ENCODE data around the gene KCNQ5. TPM values are rescaled to one million over a fixed set of nuclear protein-coding genes. Genes with fewer than 3 reads are reported as not detected.
"Not testable (repeated sequence)": the region's sequence is repeated elsewhere in the genome, so short reads cannot be mapped to it uniquely, and the experiment has no call there.

KCNQ5 gene
- total RNA-seq, 1 experiment from 2014 or later: 17.8 TPM

GRCh38 chr6:73180076-73180738 lies 558.3 kb downstream of the KCNQ5 start:
- POLR2A ChIA-PET (ENCODE audit: low non-redundant PET): no interaction called here
- BruUV-seq (replicated peaks): no TSS peak

GRCh38 chr6:73180763-73181619 lies 559.1 kb downstream of the KCNQ5 start:
- Histone ChIP-seq H3K4me1 (ENCODE audit: insufficient read depth, low read length, poor library complexity, severe bottlenecking) (peaks cover 22% of the 10 kb centered on the region), H3K27ac (ENCODE audit: low read depth, low read length, poor library complexity, severe bottlenecking) (peak overlapping the region; percentile 25), H3K9me3 (ENCODE audit: low read depth, low read length, poor library complexity, severe bottlenecking) (no peaks in the 10 kb centered on the region), H3K27me3 (replicated peaks; ENCODE audit: insufficient read depth, low read depth, low read length, poor library complexity) (no peaks in the 10 kb centered on the region), H3K4me3 (ENCODE audit: low read depth, low read length, poor library complexity, severe bottlenecking) (peak overlapping the region; percentile 35), H3K36me3 (ENCODE audit: insufficient read depth, low read length, poor library complexity, severe bottlenecking) (no peaks in the 10 kb centered on the region)
- intact Hi-C loops (cut with micrococcal nuclease; ENCODE audit: unreplicated experiment): loop anchor here (1.0 to 5.0 kb wide), 3 partner anchors 49 to 769 kb away; no protein-coding TSS in a partner anchor
- TF ChIP-seq EZH2 (IDR thresholded peaks at IDR 0.05; ENCODE audit: borderline replicate concordance, low read depth, low read length, poor library complexity, severe bottlenecking) (no peak), CTCF (conservative IDR thresholded peaks at IDR 0.05; ENCODE audit: low read depth, low read length) (peak; percentile 93)
- DNase-seq (ENCODE audit: low spot score): peak; percentile 86
- CTCF ChIA-PET: interaction anchor here (0.6 kb wide), 1 partner anchor 766 kb away, joined by 4 read pairs; no protein-coding TSS in a partner anchor
- POLR2A ChIA-PET (ENCODE audit: low non-redundant PET): no interaction called here
- BruUV-seq (replicated peaks): no TSS peak

More at GRCh38 chr6:73180076-73180738, 558.3 kb downstream of the KCNQ5 start:
- DNase-seq (ENCODE audit: low spot score): peak; percentile 71
- no peak for TF ChIP-seq CTCF (conservative IDR thresholded peaks at IDR 0.05; ENCODE audit: low read depth, low read length)
- no peak for TF ChIP-seq EZH2 (IDR thresholded peaks at IDR 0.05; ENCODE audit: borderline replicate concordance, low read depth, low read length, poor library complexity, severe bottlenecking)
- Histone ChIP-seq H3K4me3 (ENCODE audit: low read depth, low read length, poor library complexity, severe bottlenecking) (peak overlapping the region; percentile 35), H3K4me1 (ENCODE audit: insufficient read depth, low read length, poor library complexity, severe bottlenecking) (peaks cover 22% of the 10 kb centered on the region), H3K36me3 (ENCODE audit: insufficient read depth, low read length, poor library complexity, severe bottlenecking) (no peaks in the 10 kb centered on the region), H3K27ac (ENCODE audit: low read depth, low read length, poor library complexity, severe bottlenecking) (peak overlapping the region; percentile 25), H3K9me3 (ENCODE audit: low read depth, low read length, poor library complexity, severe bottlenecking) (no peaks in the 10 kb centered on the region), H3K27me3 (replicated peaks; ENCODE audit: insufficient read depth, low read depth, low read length, poor library complexity) (no peaks in the 10 kb centered on the region)
- intact Hi-C loops (cut with micrococcal nuclease; ENCODE audit: unreplicated experiment): loop anchor here (2.0 to 5.0 kb wide), 2 partner anchors 48 to 563 kb away; no protein-coding TSS in a partner anchor
- CTCF ChIA-PET: interaction anchor here (0.6 kb wide), 1 partner anchor 765 kb away, joined by 4 read pairs; no protein-coding TSS in a partner anchor

GRCh38 chr6:73182021-73182607 lies 560.2 kb downstream of the KCNQ5 start:
- H3K4me3 ChIP-seq (ENCODE audit: low read depth, low read length, poor library complexity, severe bottlenecking): no peak overlapping the region
- H3K4me1 ChIP-seq (ENCODE audit: insufficient read depth, low read length, poor library complexity, severe bottlenecking): peaks cover 22% of the 10 kb centered on the region
- intact Hi-C loops (cut with micrococcal nuclease; ENCODE audit: unreplicated experiment): loop anchor here (5.0 kb wide), 1 partner anchor 50 kb away; no protein-coding TSS in a partner anchor
- no peak overlapping the region for H3K27ac ChIP-seq (ENCODE audit: low read depth, low read length, poor library complexity, severe bottlenecking)
- DNase-seq (ENCODE audit: low spot score): no peak
- TF ChIP-seq CTCF (conservative IDR thresholded peaks at IDR 0.05; ENCODE audit: low read depth, low read length) (no peak), EZH2 (IDR thresholded peaks at IDR 0.05; ENCODE audit: borderline replicate concordance, low read depth, low read length, poor library complexity, severe bottlenecking) (no peak)
- no peaks in the 10 kb centered on the region for H3K9me3 ChIP-seq (ENCODE audit: low read depth, low read length, poor library complexity, severe bottlenecking)
- ChIA-PET POLR2A (ENCODE audit: low non-redundant PET) (no interaction called here), CTCF (interaction anchor here (0.7 kb wide), 1 partner anchor 574 kb away, joined by 3 read pairs; no protein-coding TSS in a partner anchor)
- H3K27me3 ChIP-seq (replicated peaks; ENCODE audit: insufficient read depth, low read depth, low read length, poor library complexity): no peaks in the 10 kb centered on the region
- H3K36me3 ChIP-seq (ENCODE audit: insufficient read depth, low read length, poor library complexity, severe bottlenecking): no peaks in the 10 kb centered on the region
- no TSS peak for BruUV-seq (replicated peaks)

DNA sequence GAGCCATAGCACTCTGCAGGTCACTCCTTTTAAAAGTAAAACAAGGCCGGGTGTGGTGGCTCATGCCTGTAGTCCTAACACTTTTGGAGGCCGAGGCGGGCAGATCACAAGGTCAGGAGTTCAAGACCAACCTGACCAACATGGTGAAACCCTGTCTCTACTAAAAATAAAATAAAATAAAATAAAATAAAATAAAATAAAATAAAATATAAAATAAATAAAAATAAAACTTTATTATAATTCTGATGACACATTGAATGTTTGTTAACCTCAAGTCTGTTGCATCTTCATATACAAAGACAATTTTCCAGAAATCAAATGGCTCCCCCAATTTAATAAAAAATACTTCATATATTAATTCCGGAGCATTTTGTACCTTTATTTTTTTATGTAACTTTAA lies 571.4 kb downstream of the KCNQ5 start:
- H3K4me1 ChIP-seq (ENCODE audit: insufficient read depth, low read length, poor library complexity, severe bottlenecking); H3K4me3 ChIP-seq (ENCODE audit: low read depth, low read length, poor library complexity, severe bottlenecking); H3K27me3 ChIP-seq (replicated peaks; ENCODE audit: insufficient read depth, low read depth, low read length, poor library complexity); BruUV-seq (replicated peaks); POLR2A ChIA-PET (ENCODE audit: low non-redundant PET); intact Hi-C loops (cut with micrococcal nuclease; ENCODE audit: unreplicated experiment); H3K36me3 ChIP-seq (ENCODE audit: insufficient read depth, low read length, poor library complexity, severe bottlenecking); DNase-seq (ENCODE audit: low spot score); CTCF ChIA-PET; H3K27ac ChIP-seq (ENCODE audit: low read depth, low read length, poor library complexity, severe bottlenecking); H3K9me3 ChIP-seq (ENCODE audit: low read depth, low read length, poor library complexity, severe bottlenecking): not testable (repeated sequence)
